GM10266 (cell line): ENCODE measurements around the gene ISLR.

Source experiments
- DNase-seq: peaks from one replicate; pipeline ENCODE4 v3.0.0; 2012; ENCODE audit errors: extremely low spot score
- CTCF ChIP-seq: IDR thresholded peaks from 2 replicates; pipeline ENCODE4 v1.5.1; 2012; ENCODE audit warnings: mild to moderate bottlenecking, low read depth; ENCODE audit not compliant: control insufficient read depth, insufficient read depth; ENCODE audit errors: missing control alignments

ISLR gene

DNA sequence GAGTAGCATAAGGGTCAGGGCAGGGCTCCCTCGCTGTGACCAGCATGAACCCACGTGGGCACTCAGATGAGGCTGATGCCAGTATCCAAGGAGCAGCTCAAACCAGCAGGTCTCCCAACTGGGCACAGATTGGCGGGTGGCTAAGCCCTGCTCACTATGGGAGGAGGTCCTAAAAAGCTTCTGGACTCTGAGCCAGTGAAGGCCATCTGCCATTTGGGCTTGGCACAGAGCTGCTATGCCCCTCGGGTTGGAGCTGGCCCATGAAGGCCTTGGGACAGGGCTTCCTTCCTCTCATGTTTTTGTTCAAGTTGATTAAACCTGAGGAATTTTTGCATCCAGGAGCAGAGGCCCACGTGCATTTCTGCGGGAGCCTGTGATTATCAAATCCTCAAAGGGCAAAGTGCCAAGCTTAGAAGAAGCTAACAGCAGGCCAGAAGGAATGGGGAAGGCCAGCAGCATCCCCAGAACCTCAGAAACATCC is 33.3 kb downstream of the ISLR start:
- DNase-seq = no peak
- TF ChIP-seq CTCF = no peak

- DNase-seq = no peak
- no peak for TF ChIP-seq CTCF
Measured at GRCh38 chr15:74207652-74208440, 34.3 kb downstream of the ISLR start.

DNA sequence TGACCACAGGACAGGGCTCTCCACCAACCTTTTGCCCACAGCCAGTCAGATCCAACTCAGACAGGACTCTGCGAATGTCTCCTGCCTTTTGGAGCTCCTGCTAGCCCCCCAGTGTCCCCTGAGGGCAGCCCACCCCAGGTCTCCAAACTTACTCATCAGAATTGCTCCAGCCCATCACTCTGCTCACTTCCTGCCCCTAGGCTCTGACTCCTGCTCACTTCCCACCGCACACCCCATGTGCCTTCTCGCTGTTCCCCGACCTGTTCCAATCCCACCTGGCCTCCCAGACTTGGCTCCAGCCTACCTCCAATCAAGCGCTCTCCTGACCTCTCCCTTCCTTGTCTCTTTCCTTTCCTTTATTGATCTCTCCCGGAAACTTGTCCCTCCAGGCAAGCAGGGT is 35.0 kb downstream of the ISLR start:
- no peak for DNase-seq

DNA sequence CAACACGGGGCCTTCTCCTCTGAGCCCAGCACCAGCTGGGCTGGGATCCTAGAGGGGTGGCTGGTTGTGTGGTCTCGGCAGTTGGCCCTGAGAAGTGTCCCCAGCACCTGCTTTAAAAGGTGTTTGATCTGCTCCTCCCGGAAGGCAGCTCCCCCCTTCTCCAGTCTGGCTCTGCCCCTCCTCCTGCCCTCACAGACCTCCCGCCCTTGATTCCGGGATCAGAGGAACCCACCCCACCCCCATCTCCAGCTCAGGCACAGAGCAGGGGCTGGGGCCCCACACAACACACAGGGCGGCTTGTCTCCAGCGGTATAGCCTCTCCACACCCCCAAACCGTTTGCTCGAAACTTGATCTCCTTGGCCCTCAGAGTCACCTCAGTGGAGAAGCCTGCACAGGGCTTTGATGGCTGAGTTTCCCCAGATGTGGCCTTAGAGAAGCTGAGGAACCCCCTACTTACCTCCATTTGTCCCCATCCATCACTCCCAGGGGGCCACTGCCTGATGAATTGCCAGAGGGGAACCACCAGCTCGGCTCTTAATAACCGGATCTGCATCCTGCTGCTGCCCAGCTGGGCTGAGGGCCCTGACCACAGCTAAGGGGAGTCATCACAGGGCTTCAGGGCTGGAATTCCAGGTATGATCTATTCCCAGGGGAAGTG is 35.5 kb downstream of the ISLR start:
- DNase-seq = no peak
- TF ChIP-seq CTCF = no peak

More for the DNA sequence above, 35.0 kb downstream of the ISLR start:
- TF ChIP-seq CTCF = no peak

GRCh38 chr15:74209560-74209958 is 36.0 kb downstream of the ISLR start:
- TF ChIP-seq CTCF = no peak
- no peak for DNase-seq

GRCh38 chr15:74209997-74210671 is 36.6 kb downstream of the ISLR start:
- DNase-seq = no peak

More at GRCh38 chr15:74209997-74210671, 36.6 kb downstream of the ISLR start:
- no peak for TF ChIP-seq CTCF
